DOHH2 (cell line): ENCODE results near the gene STK11.

Experiments used
- H3F3A ChIP-seq: fragments of 200-600 bp; sonication (generic), shearing (Covaris generic); 2 replicates; pipeline ENCODE4 v1.6.0; 2016; ENCODE audit warnings: antibody characterized with exemption, mild to moderate bottlenecking; ENCODE audit not compliant: control insufficient read depth, insufficient read depth
- H3K27ac ChIP-seq: fragments of 200-600 bp; sonication (generic); 2 replicates; pipeline ENCODE4 v1.5.1; 2014; ENCODE audit warnings: low read depth, mild to moderate bottlenecking, low read length, moderate library complexity
- H3K27me3 ChIP-seq: fragments of 200-600 bp; sonication (generic); 2 replicates; pipeline ENCODE4 v1.6.1; 2014; ENCODE audit warnings: mild to moderate bottlenecking, low read length, mixed read lengths; ENCODE audit not compliant: control insufficient read depth
- H3K36me3 ChIP-seq: fragments of 200-600 bp; sonication (generic); 2 replicates; pipeline ENCODE4 v1.6.1; 2014; ENCODE audit warnings: mild to moderate bottlenecking, low read length, moderate library complexity, mixed read lengths; ENCODE audit not compliant: control insufficient read depth
- H3K4me1 ChIP-seq: fragments of 200-600 bp; sonication (generic); 2 replicates; pipeline ENCODE4 v1.6.1; 2014; ENCODE audit warnings: mild to moderate bottlenecking, low read length, mixed read lengths; ENCODE audit not compliant: control insufficient read depth
- H3K4me2 ChIP-seq: fragments of 200-600 bp; sonication (generic); 2 replicates; pipeline ENCODE4 v1.6.0; 2014; ENCODE audit warnings: mild to moderate bottlenecking, low read length, moderate library complexity
- H3K4me3 ChIP-seq: fragments of 200-600 bp; sonication (generic); 2 replicates; pipeline ENCODE4 v1.5.1; 2014; ENCODE audit warnings: mild to moderate bottlenecking, low read length, mixed read lengths
- H3K79me2 ChIP-seq: fragments of 200-600 bp; sonication (generic); 2 replicates; pipeline ENCODE4 v1.6.1; 2014; ENCODE audit warnings: mild to moderate bottlenecking, low read length, mixed read lengths; ENCODE audit not compliant: control insufficient read depth
- H3K9me2 ChIP-seq: fragments of 200-600 bp; sonication (generic); replicated peaks from 2 replicates; pipeline ENCODE4 v1.6.1; 2014; ENCODE audit warnings: mild to moderate bottlenecking, low read length, mixed read lengths; ENCODE audit not compliant: control insufficient read depth
- H3K9me3 ChIP-seq: fragments of 200-600 bp; sonication (generic); 2 replicates; pipeline ENCODE4 v1.6.1; 2014; ENCODE audit warnings: antibody characterized with exemption, low read length, mixed read lengths; ENCODE audit not compliant: control insufficient read depth, insufficient read depth
- H4K20me1 ChIP-seq: fragments of 200-600 bp; sonication (generic); 2 replicates; pipeline ENCODE4 v1.6.0; 2014; ENCODE audit warnings: low read depth, mild to moderate bottlenecking, antibody characterized with exemption, low read length, moderate library complexity; ENCODE audit not compliant: control insufficient read depth, insufficient read depth
- CTCF ChIP-seq: fragments of 200-600 bp; sonication (generic); IDR thresholded peaks from one replicate; pipeline ENCODE4 v1.5.1; 2014; ENCODE audit warnings: antibody characterized with exemption, mild to moderate bottlenecking, low read depth, low read length; ENCODE audit not compliant: poor library complexity, severe bottlenecking
- EZH2phosphoT487 ChIP-seq: fragments of 200-600 bp; sonication (generic); IDR thresholded peaks from 2 replicates; pipeline ENCODE4 v1.6.1; 2017; ENCODE audit warnings: borderline replicate concordance, mild to moderate bottlenecking, antibody characterized with exemption, low read length, moderate library complexity, mixed read lengths

STK11 gene

GRCh38 chr19:1182727-1183126, 22.9 kb upstream of the STK11 start:
- Histone ChIP-seq H3K4me1 (peaks cover 10% of the 10 kb centered on the region), H3K4me3 (no peak overlapping the region), H3K4me2 (no peak overlapping the region), H3K36me3 (no peaks in the 10 kb centered on the region), H3K79me2 (no peaks in the 10 kb centered on the region), H3F3A (no peaks in the 10 kb centered on the region; the same call in 1 of the 2 replicates), H4K20me1 (no peaks in the 10 kb centered on the region), H3K27me3 (peaks cover 44% of the 10 kb centered on the region), H3K27ac (no peak overlapping the region), H3K9me2 (no peaks in the 10 kb centered on the region), H3K9me3 (no peaks in the 10 kb centered on the region)
- TF ChIP-seq EZH2phosphoT487 (no peak), CTCF (no peak)

- TF ChIP-seq CTCF (no peak), EZH2phosphoT487 (no peak)
- Histone ChIP-seq H3K79me2 (no peaks in the 10 kb centered on the region), H3K4me1 (peaks cover 10% of the 10 kb centered on the region), H3K9me3 (no peaks in the 10 kb centered on the region), H3K36me3 (no peaks in the 10 kb centered on the region), H3K9me2 (no peaks in the 10 kb centered on the region), H3K27ac (no peak overlapping the region), H3K4me2 (no peak overlapping the region), H3F3A (no peaks in the 10 kb centered on the region; the same call in 1 of the 2 replicates), H4K20me1 (no peaks in the 10 kb centered on the region), H3K27me3 (peaks cover 44% of the 10 kb centered on the region), H3K4me3 (no peak overlapping the region)
Measured at GRCh38 chr19:1183543-1184172, 21.9 kb upstream of the STK11 start.

- H3K4me2 ChIP-seq = no peak overlapping the region
Measured at GRCh38 chr19:1189419-1189818, 16.2 kb upstream of the STK11 start.

More at GRCh38 chr19:1189419-1189818, 16.2 kb upstream of the STK11 start:
- Histone ChIP-seq H4K20me1 (no peaks in the 10 kb centered on the region), H3K36me3 (no peaks in the 10 kb centered on the region), H3K9me3 (no peaks in the 10 kb centered on the region), H3F3A (no peaks in the 10 kb centered on the region), H3K79me2 (no peaks in the 10 kb centered on the region), H3K27ac (no peak overlapping the region), H3K4me1 (no peaks in the 10 kb centered on the region), H3K9me2 (no peaks in the 10 kb centered on the region), H3K27me3 (peaks cover 8% of the 10 kb centered on the region), H3K4me3 (no peak overlapping the region)
- no peak for TF ChIP-seq CTCF
- no peak for TF ChIP-seq EZH2phosphoT487
